Activated CD8-positive, alpha-beta memory T cell treated with anti-CD3 and anti-CD28 coated beads for 1 hour (primary cell): ENCODE results near the gene NGDN.
"Not testable (repeated sequence)": the region's sequence is repeated elsewhere in the genome, so short reads cannot be mapped to it uniquely, and the experiment has no call there.

Experiments
- DNase-seq, 2 donors: peaks; one replicate each; pipeline ENCODE4 v3.0.0-alpha.2; 2020; ENCODE audit warnings: low read depth in 1 of 2; ENCODE audit errors: extremely low read depth in 1 of 2

NGDN gene

GRCh38 chr14:23438101-23438971 is 31.2 kb upstream of the NGDN start:
- no peak for DNase-seq

GRCh38 chr14:23439107-23439835 is 30.2 kb upstream of the NGDN start:
- DNase-seq: no peak

GRCh38 chr14:23441076-23441475 is 28.4 kb upstream of the NGDN start:
- DNase-seq: no peak

GRCh38 chr14:23442721-23443356 is 26.7 kb upstream of the NGDN start:
- DNase-seq: no peak

GRCh38 chr14:23443411-23443812 is 26.1 kb upstream of the NGDN start:
- DNase-seq: no peak

- no peak for DNase-seq
Observed at GRCh38 chr14:23443881-23444280, 25.6 kb upstream of the NGDN start.

GRCh38 chr14:23444314-23444713 is 25.2 kb upstream of the NGDN start:
- no peak for DNase-seq

- DNase-seq: no peak
Observed at GRCh38 chr14:23445773-23446172, 23.7 kb upstream of the NGDN start.

GRCh38 chr14:23446291-23446851 is 23.1 kb upstream of the NGDN start:
- DNase-seq: no peak

GRCh38 chr14:23447361-23448350 is 21.8 kb upstream of the NGDN start:
- DNase-seq: no peak

- DNase-seq: no peak
Observed at GRCh38 chr14:23449314-23449713, 20.2 kb upstream of the NGDN start.

GRCh38 chr14:23450379-23450778 is 19.1 kb upstream of the NGDN start:
- DNase-seq: no peak

- DNase-seq: no peak
Observed at GRCh38 chr14:23452237-23452636, 17.3 kb upstream of the NGDN start.

GRCh38 chr14:23454445-23454856 is 15.1 kb upstream of the NGDN start:
- no peak for DNase-seq

- not testable (repeated sequence) for DNase-seq
Observed at GRCh38 chr14:23456883-23457586, 12.5 kb upstream of the NGDN start.

GRCh38 chr14:23457587-23458445 is 11.7 kb upstream of the NGDN start:
- no peak for DNase-seq

GRCh38 chr14:23460960-23461359 is 8.5 kb upstream of the NGDN start:
- DNase-seq: no peak

- no peak for DNase-seq
Observed at GRCh38 chr14:23464700-23465099, 4.8 kb upstream of the NGDN start.

GRCh38 chr14:23465261-23465660 is 4.2 kb upstream of the NGDN start:
- no peak for DNase-seq
